HEK293 (cell line): ENCODE data around the gene TMPRSS6.

Source experiments
- GLIS1 ChIP-seq: fragments of 450-650 bp; formaldehyde crosslinking; IDR thresholded peaks from 2 replicates; pipeline ENCODE4 v1.5.1; 2016; ENCODE audit warnings: missing biosample characterization, missing genetic modification characterization
- GLIS2 ChIP-seq: fragments of 450-650 bp; formaldehyde crosslinking; IDR thresholded peaks from 2 replicates; pipeline ENCODE4 v1.5.1; 2016; ENCODE audit warnings: missing biosample characterization, missing genetic modification characterization
- IKZF3 ChIP-seq: fragments of 450-650 bp; IDR thresholded peaks from 2 replicates; pipeline ENCODE4 v1.5.0; 2018; ENCODE audit warnings: missing biosample characterization, mild to moderate bottlenecking, missing genetic modification characterization, moderate library complexity
- KLF9 ChIP-seq: fragments of 450-650 bp; formaldehyde crosslinking; IDR thresholded peaks from 2 replicates; pipeline ENCODE4 v1.5.1; 2016; ENCODE audit warnings: missing biosample characterization, missing genetic modification characterization, low read depth
- SCRT1 ChIP-seq: fragments of 450-650 bp; formaldehyde crosslinking; IDR thresholded peaks from 2 replicates; pipeline ENCODE4 v1.5.1; 2016; ENCODE audit warnings: missing biosample characterization, missing genetic modification characterization, borderline replicate concordance
- YY1 ChIP-seq: fragments of 450-650 bp; formaldehyde crosslinking; IDR thresholded peaks from 2 replicates; pipeline ENCODE4 v1.5.1; 2018; ENCODE audit warnings: missing biosample characterization, missing genetic modification characterization
- ZIC2 ChIP-seq: fragments of 450-650 bp; formaldehyde crosslinking; IDR thresholded peaks from 2 replicates; pipeline ENCODE4 v1.5.1; 2016; ENCODE audit warnings: missing biosample characterization, missing genetic modification characterization
- ZNF10 ChIP-seq: fragments of 450-650 bp; formaldehyde crosslinking; IDR thresholded peaks from 2 replicates; pipeline ENCODE4 v1.5.1; 2017; ENCODE audit warnings: missing biosample characterization, missing genetic modification characterization
- ZNF112 ChIP-seq: fragments of 450-650 bp; formaldehyde crosslinking; IDR thresholded peaks from 2 replicates; pipeline ENCODE4 v1.5.0; 2017; ENCODE audit warnings: missing biosample characterization, missing genetic modification characterization
- ZNF132 ChIP-seq: fragments of 450-650 bp; formaldehyde crosslinking; IDR thresholded peaks from 2 replicates; pipeline ENCODE4 v1.5.1; 2017; ENCODE audit warnings: missing biosample characterization, missing genetic modification characterization, borderline replicate concordance
- ZNF140 ChIP-seq: fragments of 450-650 bp; formaldehyde crosslinking; IDR thresholded peaks from 2 replicates; pipeline ENCODE4 v1.5.1; 2016; ENCODE audit warnings: missing biosample characterization, missing genetic modification characterization
- ZNF175 ChIP-seq: fragments of 450-650 bp; formaldehyde crosslinking; IDR thresholded peaks from 2 replicates; pipeline ENCODE4 v1.5.1; 2016; ENCODE audit warnings: missing biosample characterization, missing genetic modification characterization
- ZNF24 ChIP-seq: fragments of 450-650 bp; formaldehyde crosslinking; IDR thresholded peaks from 2 replicates; pipeline ENCODE4 v1.5.1; 2016; ENCODE audit warnings: missing biosample characterization, missing genetic modification characterization
- ZNF302 ChIP-seq: fragments of 450-650 bp; formaldehyde crosslinking; IDR thresholded peaks from 2 replicates; pipeline ENCODE4 v1.5.1; 2016; ENCODE audit warnings: missing biosample characterization, missing genetic modification characterization, low read depth
- ZNF544 ChIP-seq: fragments of 450-650 bp; formaldehyde crosslinking; IDR thresholded peaks from 2 replicates; pipeline ENCODE4 v1.5.0; 2017; ENCODE audit warnings: missing biosample characterization, missing genetic modification characterization
- ZNF560 ChIP-seq: fragments of 450-650 bp; formaldehyde crosslinking; IDR thresholded peaks from 2 replicates; pipeline ENCODE4 v1.5.1; 2017; ENCODE audit warnings: missing biosample characterization, missing genetic modification characterization, borderline replicate concordance
- ZNF585B ChIP-seq: fragments of 450-650 bp; formaldehyde crosslinking; IDR thresholded peaks from 2 replicates; pipeline ENCODE4 v1.5.1; 2016; ENCODE audit warnings: missing biosample characterization, missing genetic modification characterization
- ZNF707 ChIP-seq: fragments of 450-650 bp; formaldehyde crosslinking; IDR thresholded peaks from 2 replicates; pipeline ENCODE4 v1.5.1; 2016; ENCODE audit warnings: missing biosample characterization, missing genetic modification characterization
- ZNF837 ChIP-seq: fragments of 450-650 bp; formaldehyde crosslinking; IDR thresholded peaks from 2 replicates; pipeline ENCODE4 v1.5.1; 2016; ENCODE audit warnings: missing biosample characterization, missing genetic modification characterization
- TF ChIP-seq, protein P1 (sequence below): fragments of 450-650 bp; formaldehyde crosslinking; IDR thresholded peaks from 2 replicates; pipeline ENCODE4 v1.5.1; 2016; ENCODE audit warnings: missing biosample characterization, missing genetic modification characterization
- TF ChIP-seq, protein P2 (sequence below): fragments of 450-650 bp; formaldehyde crosslinking; IDR thresholded peaks from 2 replicates; pipeline ENCODE4 v1.5.1; 2017; ENCODE audit warnings: missing biosample characterization, missing genetic modification characterization
- TF ChIP-seq, protein P3 (sequence below): fragments of 450-650 bp; formaldehyde crosslinking; conservative IDR thresholded peaks from 2 replicates; pipeline ENCODE4 v1.5.1; 2016; ENCODE audit warnings: low read depth, missing biosample characterization, missing genetic modification characterization
- TF ChIP-seq, protein P4 (sequence below): fragments of 450-650 bp; IDR thresholded peaks from 2 replicates; pipeline ENCODE4 v1.5.1; 2018; ENCODE audit warnings: missing biosample characterization, mild to moderate bottlenecking, missing genetic modification characterization
- TF ChIP-seq, protein P5 (sequence below): fragments of 450-650 bp; formaldehyde crosslinking; IDR thresholded peaks from 2 replicates; pipeline ENCODE4 v1.5.1; 2016; ENCODE audit warnings: missing biosample characterization, missing genetic modification characterization
- TF ChIP-seq, protein P6 (sequence below): fragments of 450-650 bp; formaldehyde crosslinking; IDR thresholded peaks from 2 replicates; pipeline ENCODE4 v1.5.1; 2016; ENCODE audit warnings: missing biosample characterization, missing genetic modification characterization
- TF ChIP-seq, protein P7 (sequence below): fragments of 450-650 bp; formaldehyde crosslinking; IDR thresholded peaks from 2 replicates; pipeline ENCODE4 v1.5.1; 2016; ENCODE audit warnings: missing biosample characterization, missing genetic modification characterization

Gene TMPRSS6

DNA sequence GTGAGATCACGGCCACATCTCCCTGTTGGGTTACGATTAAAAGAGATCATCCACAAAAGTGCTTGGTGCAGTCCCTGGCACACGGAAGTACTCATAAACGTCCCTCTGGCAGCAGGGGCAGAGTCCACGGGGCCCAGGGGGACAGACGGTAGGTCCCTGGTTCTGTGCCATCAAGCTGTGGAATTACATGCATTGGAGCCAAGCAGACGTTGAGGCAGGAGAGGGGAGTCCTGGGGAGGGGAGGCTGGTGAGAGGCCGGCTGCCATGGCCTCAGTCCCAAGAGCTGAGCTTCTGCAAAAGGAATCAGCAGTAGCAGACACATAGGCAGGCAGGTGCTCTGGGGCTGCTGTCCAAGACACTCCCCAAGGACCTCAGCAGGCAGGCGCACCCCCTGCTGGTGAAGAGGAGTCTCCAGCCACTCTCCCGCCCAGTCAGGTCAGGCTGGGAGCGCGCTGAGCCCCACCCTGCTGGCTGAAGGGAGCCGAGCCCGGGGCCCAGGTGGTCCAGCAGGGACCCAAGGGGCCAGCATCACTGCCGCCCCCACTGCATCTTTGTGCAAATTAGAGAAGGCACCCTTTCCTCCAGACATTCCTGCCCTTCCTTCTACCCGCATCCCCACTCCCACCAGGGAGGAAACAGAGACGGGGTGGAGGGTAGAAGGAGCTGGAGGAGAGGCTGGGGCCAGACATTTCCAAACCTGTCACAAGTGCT lies 65.5 kb downstream of the TMPRSS6 start (continued):
- TF ChIP-seq, protein P1, sequence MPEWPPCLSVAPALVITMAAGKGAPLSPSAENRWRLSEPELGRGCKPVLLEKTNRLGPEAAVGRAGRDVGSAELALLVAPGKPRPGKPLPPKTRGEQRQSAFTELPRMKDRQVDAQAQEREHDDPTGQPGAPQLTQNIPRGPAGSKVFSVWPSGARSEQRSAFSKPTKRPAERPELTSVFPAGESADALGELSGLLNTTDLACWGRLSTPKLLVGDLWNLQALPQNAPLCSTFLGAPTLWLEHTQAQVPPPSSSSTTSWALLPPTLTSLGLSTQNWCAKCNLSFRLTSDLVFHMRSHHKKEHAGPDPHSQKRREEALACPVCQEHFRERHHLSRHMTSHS (tag by site-specific recombination) = no peak
- TF ChIP-seq, protein P2, sequence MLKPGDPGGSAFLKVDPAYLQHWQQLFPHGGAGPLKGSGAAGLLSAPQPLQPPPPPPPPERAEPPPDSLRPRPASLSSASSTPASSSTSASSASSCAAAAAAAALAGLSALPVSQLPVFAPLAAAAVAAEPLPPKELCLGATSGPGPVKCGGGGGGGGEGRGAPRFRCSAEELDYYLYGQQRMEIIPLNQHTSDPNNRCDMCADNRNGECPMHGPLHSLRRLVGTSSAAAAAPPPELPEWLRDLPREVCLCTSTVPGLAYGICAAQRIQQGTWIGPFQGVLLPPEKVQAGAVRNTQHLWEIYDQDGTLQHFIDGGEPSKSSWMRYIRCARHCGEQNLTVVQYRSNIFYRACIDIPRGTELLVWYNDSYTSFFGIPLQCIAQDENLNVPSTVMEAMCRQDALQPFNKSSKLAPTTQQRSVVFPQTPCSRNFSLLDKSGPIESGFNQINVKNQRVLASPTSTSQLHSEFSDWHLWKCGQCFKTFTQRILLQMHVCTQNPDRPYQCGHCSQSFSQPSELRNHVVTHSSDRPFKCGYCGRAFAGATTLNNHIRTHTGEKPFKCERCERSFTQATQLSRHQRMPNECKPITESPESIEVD (tag by site-specific recombination) = no peak
- TF ChIP-seq, protein P3, sequence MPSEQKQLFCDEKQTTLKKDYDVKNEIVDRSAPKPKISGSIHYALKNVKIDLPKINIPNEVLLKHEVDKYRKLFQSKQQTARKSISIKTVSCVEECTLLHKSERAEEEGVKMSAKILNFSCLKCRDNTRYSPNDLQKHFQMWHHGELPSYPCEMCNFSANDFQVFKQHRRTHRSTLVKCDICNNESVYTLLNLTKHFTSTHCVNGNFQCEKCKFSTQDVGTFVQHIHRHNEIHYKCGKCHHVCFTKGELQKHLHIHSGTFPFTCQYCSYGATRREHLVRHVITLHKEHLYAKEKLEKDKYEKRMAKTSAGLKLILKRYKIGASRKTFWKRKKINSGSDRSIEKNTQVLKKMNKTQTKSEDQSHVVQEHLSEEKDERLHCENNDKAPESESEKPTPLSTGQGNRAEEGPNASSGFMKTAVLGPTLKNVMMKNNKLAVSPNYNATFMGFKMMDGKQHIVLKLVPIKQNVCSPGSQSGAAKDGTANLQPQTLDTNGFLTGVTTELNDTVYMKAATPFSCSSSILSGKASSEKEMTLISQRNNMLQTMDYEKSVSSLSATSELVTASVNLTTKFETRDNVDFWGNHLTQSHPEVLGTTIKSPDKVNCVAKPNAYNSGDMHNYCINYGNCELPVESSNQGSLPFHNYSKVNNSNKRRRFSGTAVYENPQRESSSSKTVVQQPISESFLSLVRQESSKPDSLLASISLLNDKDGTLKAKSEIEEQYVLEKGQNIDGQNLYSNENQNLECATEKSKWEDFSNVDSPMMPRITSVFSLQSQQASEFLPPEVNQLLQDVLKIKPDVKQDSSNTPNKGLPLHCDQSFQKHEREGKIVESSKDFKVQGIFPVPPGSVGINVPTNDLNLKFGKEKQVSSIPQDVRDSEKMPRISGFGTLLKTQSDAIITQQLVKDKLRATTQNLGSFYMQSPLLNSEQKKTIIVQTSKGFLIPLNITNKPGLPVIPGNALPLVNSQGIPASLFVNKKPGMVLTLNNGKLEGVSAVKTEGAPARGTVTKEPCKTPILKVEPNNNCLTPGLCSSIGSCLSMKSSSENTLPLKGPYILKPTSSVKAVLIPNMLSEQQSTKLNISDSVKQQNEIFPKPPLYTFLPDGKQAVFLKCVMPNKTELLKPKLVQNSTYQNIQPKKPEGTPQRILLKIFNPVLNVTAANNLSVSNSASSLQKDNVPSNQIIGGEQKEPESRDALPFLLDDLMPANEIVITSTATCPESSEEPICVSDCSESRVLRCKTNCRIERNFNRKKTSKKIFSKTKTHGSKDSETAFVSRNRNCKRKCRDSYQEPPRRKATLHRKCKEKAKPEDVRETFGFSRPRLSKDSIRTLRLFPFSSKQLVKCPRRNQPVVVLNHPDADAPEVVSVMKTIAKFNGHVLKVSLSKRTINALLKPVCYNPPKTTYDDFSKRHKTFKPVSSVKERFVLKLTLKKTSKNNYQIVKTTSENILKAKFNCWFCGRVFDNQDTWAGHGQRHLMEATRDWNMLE (tag by site-specific recombination) = no peak
- TF ChIP-seq, protein P4, sequence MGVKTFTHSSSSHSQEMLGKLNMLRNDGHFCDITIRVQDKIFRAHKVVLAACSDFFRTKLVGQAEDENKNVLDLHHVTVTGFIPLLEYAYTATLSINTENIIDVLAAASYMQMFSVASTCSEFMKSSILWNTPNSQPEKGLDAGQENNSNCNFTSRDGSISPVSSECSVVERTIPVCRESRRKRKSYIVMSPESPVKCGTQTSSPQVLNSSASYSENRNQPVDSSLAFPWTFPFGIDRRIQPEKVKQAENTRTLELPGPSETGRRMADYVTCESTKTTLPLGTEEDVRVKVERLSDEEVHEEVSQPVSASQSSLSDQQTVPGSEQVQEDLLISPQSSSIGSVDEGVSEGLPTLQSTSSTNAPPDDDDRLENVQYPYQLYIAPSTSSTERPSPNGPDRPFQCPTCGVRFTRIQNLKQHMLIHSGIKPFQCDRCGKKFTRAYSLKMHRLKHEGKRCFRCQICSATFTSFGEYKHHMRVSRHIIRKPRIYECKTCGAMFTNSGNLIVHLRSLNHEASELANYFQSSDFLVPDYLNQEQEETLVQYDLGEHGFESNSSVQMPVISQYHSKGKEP = no peak
- TF ChIP-seq KLF9 (tag by site-specific recombination) (no peak), ZNF24 (tag by site-specific recombination) (no peak), ZNF10 (tag by site-specific recombination) (no peak), SCRT1 (tag by site-specific recombination) (no peak), ZNF302 (tag by site-specific recombination) (no peak), GLIS2 (tag by site-specific recombination) (peak; percentile 48; the same call in 1 of the 2 replicates), YY1 (tag by site-specific recombination) (no peak), GLIS1 (peak; percentile 56), ZIC2 (peak; percentile 72), ZNF837 (tag by site-specific recombination) (no peak), ZNF132 (tag by site-specific recombination) (no peak), ZNF112 (no peak), ZNF544 (tag by site-specific recombination) (no peak), ZNF175 (tag by site-specific recombination) (no peak), ZNF707 (tag by site-specific recombination) (no peak), IKZF3 (tag by site-specific recombination) (no peak), ZNF560 (no peak), ZNF585B (no peak), ZNF140 (tag by site-specific recombination) (no peak)
- TF ChIP-seq, protein P5, sequence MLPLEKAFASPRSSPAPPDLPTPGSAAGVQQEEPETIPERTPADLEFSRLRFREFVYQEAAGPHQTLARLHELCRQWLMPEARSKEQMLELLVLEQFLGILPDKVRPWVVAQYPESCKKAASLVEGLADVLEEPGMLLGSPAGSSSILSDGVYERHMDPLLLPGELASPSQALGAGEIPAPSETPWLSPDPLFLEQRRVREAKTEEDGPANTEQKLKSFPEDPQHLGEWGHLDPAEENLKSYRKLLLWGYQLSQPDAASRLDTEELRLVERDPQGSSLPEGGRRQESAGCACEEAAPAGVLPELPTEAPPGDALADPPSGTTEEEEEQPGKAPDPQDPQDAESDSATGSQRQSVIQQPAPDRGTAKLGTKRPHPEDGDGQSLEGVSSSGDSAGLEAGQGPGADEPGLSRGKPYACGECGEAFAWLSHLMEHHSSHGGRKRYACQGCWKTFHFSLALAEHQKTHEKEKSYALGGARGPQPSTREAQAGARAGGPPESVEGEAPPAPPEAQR (tag by site-specific recombination) = no peak
- TF ChIP-seq, protein P6, sequence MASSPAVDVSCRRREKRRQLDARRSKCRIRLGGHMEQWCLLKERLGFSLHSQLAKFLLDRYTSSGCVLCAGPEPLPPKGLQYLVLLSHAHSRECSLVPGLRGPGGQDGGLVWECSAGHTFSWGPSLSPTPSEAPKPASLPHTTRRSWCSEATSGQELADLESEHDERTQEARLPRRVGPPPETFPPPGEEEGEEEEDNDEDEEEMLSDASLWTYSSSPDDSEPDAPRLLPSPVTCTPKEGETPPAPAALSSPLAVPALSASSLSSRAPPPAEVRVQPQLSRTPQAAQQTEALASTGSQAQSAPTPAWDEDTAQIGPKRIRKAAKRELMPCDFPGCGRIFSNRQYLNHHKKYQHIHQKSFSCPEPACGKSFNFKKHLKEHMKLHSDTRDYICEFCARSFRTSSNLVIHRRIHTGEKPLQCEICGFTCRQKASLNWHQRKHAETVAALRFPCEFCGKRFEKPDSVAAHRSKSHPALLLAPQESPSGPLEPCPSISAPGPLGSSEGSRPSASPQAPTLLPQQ (tag by site-specific recombination) = no peak
- TF ChIP-seq, protein P7, sequence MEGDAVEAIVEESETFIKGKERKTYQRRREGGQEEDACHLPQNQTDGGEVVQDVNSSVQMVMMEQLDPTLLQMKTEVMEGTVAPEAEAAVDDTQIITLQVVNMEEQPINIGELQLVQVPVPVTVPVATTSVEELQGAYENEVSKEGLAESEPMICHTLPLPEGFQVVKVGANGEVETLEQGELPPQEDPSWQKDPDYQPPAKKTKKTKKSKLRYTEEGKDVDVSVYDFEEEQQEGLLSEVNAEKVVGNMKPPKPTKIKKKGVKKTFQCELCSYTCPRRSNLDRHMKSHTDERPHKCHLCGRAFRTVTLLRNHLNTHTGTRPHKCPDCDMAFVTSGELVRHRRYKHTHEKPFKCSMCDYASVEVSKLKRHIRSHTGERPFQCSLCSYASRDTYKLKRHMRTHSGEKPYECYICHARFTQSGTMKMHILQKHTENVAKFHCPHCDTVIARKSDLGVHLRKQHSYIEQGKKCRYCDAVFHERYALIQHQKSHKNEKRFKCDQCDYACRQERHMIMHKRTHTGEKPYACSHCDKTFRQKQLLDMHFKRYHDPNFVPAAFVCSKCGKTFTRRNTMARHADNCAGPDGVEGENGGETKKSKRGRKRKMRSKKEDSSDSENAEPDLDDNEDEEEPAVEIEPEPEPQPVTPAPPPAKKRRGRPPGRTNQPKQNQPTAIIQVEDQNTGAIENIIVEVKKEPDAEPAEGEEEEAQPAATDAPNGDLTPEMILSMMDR (tag by site-specific recombination) = peak; percentile 70
